ENCODE results near the gene FLVCR2. TPM values are rescaled to one million over a fixed set of nuclear protein-coding genes. Genes with fewer than 3 reads are reported as not detected.

FLVCR2 gene
- total and polyA plus RNA-seq, 2 of the 13 experiments (the other 11 are each of a cell fraction or from before 2014, with no cell fraction given): 9.9 to 10.5 TPM

- BruUV-seq (replicated peaks): no TSS peak
- H3K4me1 ChIP-seq (ENCODE audit: insufficient read depth, low read length): peaks cover 15% of the 10 kb centered on the region
- intact Hi-C loops (cut with micrococcal nuclease; ENCODE audit: unreplicated experiment) (no loop called here), in situ Hi-C loops (cut with HindIII; ENCODE audit: extremely low pct_ligation_motif_present, low pct_unique_long_range_greater_than_20kb) (no loop called here)
- H2AFZ ChIP-seq (ENCODE audit: low read length): no peak overlapping the region
- H3K4me2 ChIP-seq (ENCODE audit: low read depth, low read length): no peak overlapping the region
- TF ChIP-seq KLF9 (CRISPR knock-in tag; IDR thresholded peaks at IDR 0.05; ENCODE audit: low read depth) (no peak), PHB2 (IDR thresholded peaks at IDR 0.05; ENCODE audit: partially characterized antibody) (no peak), ZNF280D (CRISPR knock-in tag; IDR thresholded peaks at IDR 0.05) (no peak), ZZZ3 (CRISPR knock-in tag; IDR thresholded peaks at IDR 0.05; ENCODE audit: borderline replicate concordance) (no peak), BCL3 (CRISPR knock-in tag; IDR thresholded peaks at IDR 0.05) (no peak), RAD51 (IDR thresholded peaks at IDR 0.05; ENCODE audit: borderline replicate concordance) (no peak), ZNF264 (CRISPR knock-in tag; IDR thresholded peaks at IDR 0.05) (no peak), CHCHD3 (CRISPR knock-in tag; IDR thresholded peaks at IDR 0.05) (no peak), PHF8 (CRISPR knock-in tag; IDR thresholded peaks at IDR 0.05) (no peak), FOXK2 (IDR thresholded peaks at IDR 0.05) (no peak), KLF15 (CRISPR knock-in tag; IDR thresholded peaks at IDR 0.05; ENCODE audit: borderline replicate concordance) (no peak), SNAPC2 (CRISPR knock-in tag; IDR thresholded peaks at IDR 0.05) (no peak), HCFC1 (IDR thresholded peaks at IDR 0.05; ENCODE audit: low read depth, low read length) (no peak), CHD2 (IDR thresholded peaks at IDR 0.05; ENCODE audit: low read depth, low read length) (no peak)
- POLR2A ChIA-PET: interaction anchor here (1.2 to 2.8 kb wide), 3 partner anchors 7 to 26 kb away, joined by 3 to 13 read pairs (median 7); no protein-coding TSS in a partner anchor
- FAIRE-seq (no peak), ATAC-seq (peak; percentile 21; the same call in 2 of the 3 replicates), DNase-seq (ENCODE audit: low spot score) (no peak)
- H3K36me3 ChIP-seq (replicated peaks in 1 of 2; ENCODE audit: control insufficient read depth in 1 of 2, insufficient read depth in 2 of 2, low read length in 2 of 2): no peaks in the 10 kb centered on the region
- H3K79me2 ChIP-seq (ENCODE audit: insufficient read depth, low read length): no peaks in the 10 kb centered on the region
- no peak overlapping the region for H3K27ac ChIP-seq (ENCODE audit: extremely low read length, insufficient read depth, low read length)
- H3K9ac ChIP-seq (ENCODE audit: insufficient read depth, low read depth, low read length): no peak overlapping the region
- H4K20me1 ChIP-seq (ENCODE audit: insufficient read depth, low read length): no peaks in the 10 kb centered on the region
- H3K27me3 ChIP-seq (ENCODE audit: control insufficient read depth in 1 of 2, insufficient read depth in 2 of 2, low read length in 2 of 2): peaks cover 0 to 11% of the 10 kb centered on the region in 2 experiments; a peak in 1 of 5 replicates
- no peak overlapping the region for H3K4me3 ChIP-seq (replicated peaks in 1 of 3; ENCODE audit: insufficient read depth in 1 of 3, low read depth in 2 of 3, low read length in 3 of 3)
- CTCF ChIA-PET (ENCODE audit: low intra/inter-chr PET ratio, low total read pairs): no interaction called here
- 61% methylated on average over 7 of the region's 11 CpGs for WGBS (ENCODE audit: low lambda C conversion rate)
- no peaks in the 10 kb centered on the region for H3K9me3 ChIP-seq (ENCODE audit: low read length)
Measured at GRCh38 chr14:75547552-75548250, 30.7 kb upstream of the FLVCR2 start.

Measured in HepG2 (cell line).